Measurements from ENCODE around the gene VWA8. TPM values are rescaled to one million over a fixed set of nuclear protein-coding genes. Genes with fewer than 3 reads are reported as not detected.

Gene VWA8
- total RNA-seq, 1 donor from 2014 or later = 19.6 TPM

- Mint-ChIP-seq H3K27me3 (no peaks in the 10 kb centered on the region), H3K4me1 (ENCODE audit: unreplicated experiment) (no peaks in the 10 kb centered on the region), H3K4me3 (no peak overlapping the region), H3K27ac (no peak overlapping the region), H3K36me3 (peaks cover 27% of the 10 kb centered on the region), H3K9me3 (no peaks in the 10 kb centered on the region)
- DNase-seq (ENCODE audit: extremely low spot score, unreplicated experiment) = no peak
- TF ChIP-seq CTCF (conservative IDR thresholded peaks at IDR 0.05) = no peak
Measured at GRCh38 chr13:41682001-41682400, 278.9 kb downstream of the VWA8 start.

- no peak for TF ChIP-seq CTCF (conservative IDR thresholded peaks at IDR 0.05)
- Mint-ChIP-seq H3K4me3 (no peak overlapping the region), H3K4me1 (ENCODE audit: unreplicated experiment) (no peaks in the 10 kb centered on the region), H3K36me3 (peaks cover 27% of the 10 kb centered on the region), H3K27ac (no peak overlapping the region), H3K27me3 (no peaks in the 10 kb centered on the region), H3K9me3 (no peaks in the 10 kb centered on the region)
- no peak for DNase-seq (ENCODE audit: extremely low spot score, unreplicated experiment)
Measured at GRCh38 chr13:41681587-41681986, 279.3 kb downstream of the VWA8 start.

GRCh38 chr13:41680900-41681299, 280.0 kb downstream of the VWA8 start:
- Mint-ChIP-seq H3K27ac (no peak overlapping the region), H3K27me3 (no peaks in the 10 kb centered on the region), H3K9me3 (no peaks in the 10 kb centered on the region), H3K4me1 (ENCODE audit: unreplicated experiment) (no peaks in the 10 kb centered on the region), H3K4me3 (no peak overlapping the region), H3K36me3 (peaks cover 27% of the 10 kb centered on the region)
- no peak for TF ChIP-seq CTCF (conservative IDR thresholded peaks at IDR 0.05)
- no peak for DNase-seq (ENCODE audit: extremely low spot score, unreplicated experiment)

GRCh38 chr13:41678848-41679247, 282.1 kb downstream of the VWA8 start:
- no peak overlapping the region for H3K4me3 Mint-ChIP-seq

GRCh38 chr13:41678249-41678648, 282.7 kb downstream of the VWA8 start:
- H3K9me3 Mint-ChIP-seq = no peaks in the 10 kb centered on the region
- no peak for DNase-seq (ENCODE audit: extremely low spot score, unreplicated experiment)
- no peak overlapping the region for H3K27ac Mint-ChIP-seq
- no peak overlapping the region for H3K4me3 Mint-ChIP-seq
- no peak for TF ChIP-seq CTCF (conservative IDR thresholded peaks at IDR 0.05)
- peaks cover 15% of the 10 kb centered on the region for H3K36me3 Mint-ChIP-seq
- H3K4me1 Mint-ChIP-seq (ENCODE audit: unreplicated experiment) = no peaks in the 10 kb centered on the region
- H3K27me3 Mint-ChIP-seq = no peaks in the 10 kb centered on the region

More at GRCh38 chr13:41678848-41679247, 282.1 kb downstream of the VWA8 start:
- Mint-ChIP-seq H3K27ac (no peak overlapping the region), H3K36me3 (peaks cover 21% of the 10 kb centered on the region), H3K9me3 (no peaks in the 10 kb centered on the region), H3K4me1 (ENCODE audit: unreplicated experiment) (no peaks in the 10 kb centered on the region), H3K27me3 (no peaks in the 10 kb centered on the region)
- TF ChIP-seq CTCF (conservative IDR thresholded peaks at IDR 0.05) = no peak
- DNase-seq (ENCODE audit: extremely low spot score, unreplicated experiment) = no peak

- TF ChIP-seq CTCF (conservative IDR thresholded peaks at IDR 0.05) = no peak
- Mint-ChIP-seq H3K9me3 (no peaks in the 10 kb centered on the region), H3K27me3 (no peaks in the 10 kb centered on the region), H3K4me3 (no peak overlapping the region), H3K36me3 (peaks cover 2% of the 10 kb centered on the region), H3K27ac (no peak overlapping the region), H3K4me1 (ENCODE audit: unreplicated experiment) (no peaks in the 10 kb centered on the region)
- DNase-seq (ENCODE audit: extremely low spot score, unreplicated experiment) = no peak
Measured at GRCh38 chr13:41675306-41675705, 285.6 kb downstream of the VWA8 start.

All from type B pancreatic cell (in vitro differentiated cells).